ENCODE results near the gene TPX2.

Gene TPX2

GRCh38 chr20:31713312-31714273 lies 25.5 kb upstream of the TPX2 start:
- DNase-seq (ENCODE audit: low read depth): peak; percentile 95
- no peak for TF ChIP-seq CTCF (conservative IDR thresholded peaks at IDR 0.05; ENCODE audit: low read length)
- H3K4me3 ChIP-seq (ENCODE audit: low read length): peak overlapping the region; percentile 50

DNA sequence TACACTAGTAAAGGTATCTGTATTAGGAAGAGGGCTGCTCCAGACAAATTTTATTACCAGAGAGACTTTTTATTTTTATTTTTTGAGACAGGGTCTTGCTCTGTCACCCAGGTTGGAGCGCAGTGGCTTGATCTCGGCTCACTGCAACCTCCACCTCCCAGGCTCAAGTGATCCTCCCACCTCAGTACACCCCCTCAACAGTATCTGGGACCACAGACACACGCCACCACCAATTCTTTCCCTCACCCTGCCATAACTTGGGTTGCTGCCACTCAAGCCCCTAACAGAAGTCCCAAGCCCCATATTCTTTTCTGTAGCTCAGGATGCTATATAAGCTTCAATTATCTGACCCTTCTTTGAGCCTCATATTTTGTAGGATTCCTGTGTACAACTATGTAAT lies 23.3 kb upstream of the TPX2 start:
- no peak for DNase-seq (ENCODE audit: low read depth)
- H3K4me3 ChIP-seq (ENCODE audit: low read length): no peak overlapping the region
- TF ChIP-seq CTCF (conservative IDR thresholded peaks at IDR 0.05; ENCODE audit: low read length): no peak

GRCh38 chr20:31716351-31716750 lies 22.7 kb upstream of the TPX2 start:
- no peak for DNase-seq (ENCODE audit: low read depth)
- TF ChIP-seq CTCF (conservative IDR thresholded peaks at IDR 0.05; ENCODE audit: low read length): no peak
- no peak overlapping the region for H3K4me3 ChIP-seq (ENCODE audit: low read length)

GRCh38 chr20:31716818-31717477 lies 22.1 kb upstream of the TPX2 start:
- DNase-seq (ENCODE audit: low read depth): no peak
- no peak for TF ChIP-seq CTCF (conservative IDR thresholded peaks at IDR 0.05; ENCODE audit: low read length)
- no peak overlapping the region for H3K4me3 ChIP-seq (ENCODE audit: low read length)

- no peak for DNase-seq (ENCODE audit: low read depth)
- TF ChIP-seq CTCF (conservative IDR thresholded peaks at IDR 0.05; ENCODE audit: low read length): no peak
- H3K4me3 ChIP-seq (ENCODE audit: low read length): no peak overlapping the region
Measured at GRCh38 chr20:31717478-31718201, 21.4 kb upstream of the TPX2 start.

DNA sequence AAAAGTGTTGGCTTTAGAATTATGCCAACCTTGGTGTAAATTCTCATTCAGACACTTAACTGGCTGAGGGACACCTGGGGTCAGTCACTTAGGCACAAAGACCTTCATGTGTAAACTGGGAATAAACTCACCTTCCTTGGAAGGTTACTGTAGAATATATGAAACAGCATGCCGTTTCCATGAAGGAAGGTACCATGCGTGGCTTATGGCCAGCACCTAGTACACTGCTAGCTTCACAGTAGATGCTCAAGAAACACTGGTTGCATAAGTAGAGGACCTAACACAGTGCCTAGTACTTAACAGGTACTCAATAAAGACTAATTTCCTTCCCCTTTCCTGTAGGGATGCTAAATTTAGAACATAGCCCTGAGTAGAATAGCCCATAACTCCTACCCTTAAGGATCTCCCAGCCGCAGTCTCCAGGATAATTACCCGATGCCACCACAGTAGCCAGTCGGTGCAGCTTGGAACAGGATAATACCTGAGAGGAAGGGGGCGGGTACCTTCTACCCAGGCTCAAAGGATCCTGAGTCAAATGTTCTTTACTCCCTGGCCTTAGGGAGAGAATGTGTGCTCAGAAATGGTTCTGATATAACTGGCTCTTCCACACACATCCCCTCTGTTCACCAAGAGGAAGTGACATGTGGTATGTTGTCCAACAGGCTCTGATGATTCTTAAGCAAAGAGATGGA lies 20.0 kb upstream of the TPX2 start:
- H3K4me3 ChIP-seq (ENCODE audit: low read length): peak overlapping the region; percentile 14; the same call in 1 of the 2 replicates
- no peak for TF ChIP-seq CTCF (conservative IDR thresholded peaks at IDR 0.05; ENCODE audit: low read length)
- DNase-seq (ENCODE audit: low read depth): no peak

All from AG10803 (cell line).